H1 (cell line): ENCODE data around the gene CXCL16. TPM values are rescaled to one million over a fixed set of nuclear protein-coding genes. Genes with fewer than 3 reads are reported as not detected.

Experiments used
- CTCF ChIA-PET: fragments of 300-600 bp; sonication (Branson Sonifier 250); formaldehyde crosslinking; loops from one replicate; lab custom pipeline; 2021; ENCODE audit not compliant: partially characterized antibody; lab: Charles Lee
- POLR2A ChIA-PET: fragments of 300-600 bp; sonication (Branson Sonifier 250); formaldehyde crosslinking; loops from one replicate; lab custom pipeline; 2021; ENCODE audit warnings: inconsistent platforms; ENCODE audit not compliant: partially characterized antibody; lab: Charles Lee
- DNase-seq, 2 experiments: peaks; one replicate each; pipeline versions ENCODE4 v3.0.0 to v3.0.0-alpha.2; 2010 to 2022; ENCODE audit warnings: low spot score in 2 of 2, low read depth in 1 of 2, mixed read lengths in 1 of 2
- FAIRE-seq: peaks from 2 replicates; lab custom pipeline; 2011; peaks lifted over from hg19 to GRCh38; lab: Jason Lieb, UNC
- H2AFZ ChIP-seq: 2 replicates; pipeline ENCODE4 v1.8.1; 2012; ENCODE audit warnings: low read length, inconsistent platforms
- H2AK5ac ChIP-seq: 2 replicates; pipeline ENCODE4 v1.6.1; 2013; ENCODE audit warnings: low read depth, low read length
- H2BK120ac ChIP-seq: replicated peaks from 2 replicates; pipeline ENCODE3; 2013; ENCODE audit warnings: low read depth, low read length, inconsistent platforms
- H2BK12ac ChIP-seq: 2 replicates; pipeline ENCODE4 v1.6.1; 2013; ENCODE audit warnings: low read depth, low read length
- H2BK15ac ChIP-seq: 2 replicates; pipeline ENCODE4 v1.6.1; 2013; ENCODE audit warnings: low read length
- H2BK20ac ChIP-seq: 2 replicates; pipeline ENCODE4 v1.6.1; 2013; ENCODE audit warnings: low read length
- H2BK5ac ChIP-seq: 2 replicates; pipeline ENCODE4 v1.6.1; 2013; ENCODE audit warnings: low read depth, low read length
- H3K14ac ChIP-seq: 2 replicates; pipeline ENCODE4 v1.6.1; 2013; ENCODE audit warnings: inconsistent platforms; ENCODE audit not compliant: insufficient read length
- H3K18ac ChIP-seq: 2 replicates; pipeline ENCODE4 v1.6.1; 2013; ENCODE audit warnings: low read length; ENCODE audit errors: extremely low read depth
- H3K23ac ChIP-seq: 2 replicates; pipeline ENCODE4 v1.6.1; 2013; ENCODE audit warnings: inconsistent platforms; ENCODE audit not compliant: insufficient read length
- H3K23me2 ChIP-seq: 2 replicates; pipeline ENCODE4 v1.6.1; 2013; ENCODE audit warnings: low read depth, low read length
- H3K27ac ChIP-seq: 2 replicates; pipeline ENCODE4 v1.6.1; 2011; ENCODE audit warnings: low read depth, low read length, inconsistent platforms
- H3K27me3 ChIP-seq, 4 experiments: replicated peaks in 1 of 4; 1 replicate in 1 of 4; 2 replicates in 3 of 4; pipeline versions ENCODE4 v1.6.1 to v1.8.1; 2011 to 2013; ENCODE audit warnings: low read length in 3 of 4, mild to moderate bottlenecking in 3 of 4, inconsistent platforms in 2 of 4, mixed read lengths in 2 of 4, moderate library complexity in 1 of 4; ENCODE audit not compliant: control insufficient read depth in 3 of 4, insufficient read depth in 3 of 4; ENCODE audit errors: extremely low read depth in 1 of 4
- H3K36me3 ChIP-seq, 4 experiments: 2 replicates each; pipeline versions ENCODE4 v1.6.1 to v1.8.1; 2011 to 2013; ENCODE audit warnings: mild to moderate bottlenecking in 4 of 4, low read length in 3 of 4, moderate library complexity in 2 of 4, control low read depth in 1 of 4, inconsistent platforms in 1 of 4; ENCODE audit not compliant: insufficient read depth in 4 of 4, control insufficient read depth in 2 of 4
- H3K4ac ChIP-seq: replicated peaks from 2 replicates; pipeline ENCODE3; 2013; ENCODE audit warnings: low read length, low read depth, mixed read lengths, inconsistent platforms; ENCODE audit not compliant: insufficient read length
- H3K4me1 ChIP-seq, 4 experiments: replicated peaks in 1 of 4; 1 replicate in 1 of 4; 2 replicates in 3 of 4; pipeline versions ENCODE4 v1.6.1 to v1.8.1; 2011 to 2013; ENCODE audit warnings: low read length in 3 of 4, inconsistent platforms in 2 of 4, mixed read lengths in 1 of 4; ENCODE audit not compliant: insufficient read depth in 4 of 4, control insufficient read depth in 3 of 4
- H3K4me2 ChIP-seq, 2 experiments: 2 replicates each; pipeline versions ENCODE4 v1.6.1 to v1.8.1; 2011 to 2013; ENCODE audit warnings: low read depth in 2 of 2, low read length in 2 of 2, control low read depth in 1 of 2, inconsistent platforms in 1 of 2, mild to moderate bottlenecking in 1 of 2; ENCODE audit not compliant: insufficient read depth in 1 of 2
- H3K4me3 ChIP-seq, 4 experiments: fragments of 200-600, 300-600 bp in 1 of 4; sonication (generic), shearing (Covaris generic), sonication (Bioruptor Twin) in 1 of 4; 2 replicates each; pipeline versions ENCODE4 v1.5.1 to v1.8.1; 2011 to 2016; ENCODE audit warnings: low read length in 4 of 4, low read depth in 3 of 4, control low read depth in 2 of 4, inconsistent platforms in 2 of 4, mild to moderate bottlenecking in 2 of 4, mixed read lengths in 1 of 4, moderate library complexity in 1 of 4; ENCODE audit not compliant: insufficient read depth in 2 of 4; ENCODE audit errors: extremely low read depth in 1 of 4
- H3K56ac ChIP-seq: replicated peaks from 2 replicates; pipeline ENCODE3; 2013; ENCODE audit warnings: low read depth, mild to moderate bottlenecking, mixed read lengths, low read length, inconsistent platforms; ENCODE audit not compliant: insufficient read length
- H3K79me1 ChIP-seq: 2 replicates; pipeline ENCODE4 v1.6.1; 2013; ENCODE audit warnings: low read depth, low read length, control low read depth
- H3K79me2 ChIP-seq, 2 experiments: 2 replicates each; pipeline versions ENCODE4 v1.6.1 to v1.8.1; 2012 to 2013; ENCODE audit warnings: low read length in 2 of 2, mild to moderate bottlenecking in 2 of 2, inconsistent platforms in 1 of 2; ENCODE audit not compliant: insufficient read depth in 2 of 2, control insufficient read depth in 1 of 2
- H3K9ac ChIP-seq, 4 experiments: replicated peaks in 1 of 4; 1 replicate in 1 of 4; 2 replicates in 3 of 4; pipeline versions ENCODE4 v1.6.1 to v1.8.1; 2011 to 2013; ENCODE audit warnings: low read depth in 3 of 4, low read length in 3 of 4, control low read depth in 2 of 4, mild to moderate bottlenecking in 2 of 4, moderate library complexity in 2 of 4, inconsistent platforms in 1 of 4; ENCODE audit errors: extremely low read depth in 1 of 4
- H3K9me3 ChIP-seq, 2 experiments: 2 replicates each; pipeline versions ENCODE4 v1.6.1 to v1.8.1; 2012 to 2013; ENCODE audit warnings: mild to moderate bottlenecking in 2 of 2, moderate library complexity in 2 of 2, control low read depth in 1 of 2, inconsistent platforms in 1 of 2, low read depth in 1 of 2, low read length in 1 of 2, mixed read lengths in 1 of 2; ENCODE audit not compliant: insufficient read depth in 2 of 2
- H4K20me1 ChIP-seq, 2 experiments: replicated peaks in 1 of 2; 2 replicates each; pipeline versions ENCODE3 to v1.8.1; 2011 to 2013; ENCODE audit warnings: inconsistent platforms in 2 of 2, low read length in 2 of 2, mild to moderate bottlenecking in 1 of 2; ENCODE audit not compliant: insufficient read depth in 2 of 2, control insufficient read depth in 1 of 2
- H4K5ac ChIP-seq: 2 replicates; pipeline ENCODE4 v1.6.1; 2013; ENCODE audit warnings: low read length, low read depth, mixed read lengths, inconsistent platforms; ENCODE audit not compliant: insufficient read length
- H4K8ac ChIP-seq: 2 replicates; pipeline ENCODE4 v1.8.0; 2013; ENCODE audit warnings: mild to moderate bottlenecking, moderate library complexity, low read length, inconsistent platforms; ENCODE audit not compliant: insufficient read depth; ENCODE audit errors: extremely low read depth
- H4K91ac ChIP-seq: replicated peaks from 2 replicates; pipeline ENCODE3; 2013; ENCODE audit warnings: low read length, mixed read lengths, inconsistent platforms; ENCODE audit not compliant: insufficient read length
- BCL11A ChIP-seq, 2 experiments: IDR thresholded peaks; one replicate each; pipeline ENCODE4 v1.6.1; 2011; ENCODE audit warnings: low read depth in 2 of 2, low read length in 2 of 2, mild to moderate bottlenecking in 2 of 2
- EP300 ChIP-seq, 2 experiments: IDR thresholded peaks; 1 replicate in 1 of 2; 2 replicates in 1 of 2; pipeline ENCODE4 v1.6.1; 2011 to 2012; ENCODE audit warnings: low read depth in 2 of 2, low read length in 2 of 2, mild to moderate bottlenecking in 2 of 2, borderline replicate concordance in 1 of 2, inconsistent platforms in 1 of 2, moderate library complexity in 1 of 2
- HDAC6 ChIP-seq: IDR thresholded peaks from one replicate; pipeline ENCODE4 v1.7.1; 2012; ENCODE audit warnings: low read depth, mild to moderate bottlenecking, inconsistent platforms, low read length, moderate library complexity
- NRF1 ChIP-seq: IDR thresholded peaks from 2 replicates; pipeline ENCODE4 v1.6.1; 2011; ENCODE audit warnings: mild to moderate bottlenecking, low read depth, low read length, improper control_type of control experiment
- RBBP5 ChIP-seq: IDR thresholded peaks from 2 replicates; pipeline ENCODE4 v1.7.1; 2012; ENCODE audit warnings: low read depth, mild to moderate bottlenecking, inconsistent platforms, low read length, moderate library complexity, borderline replicate concordance
- RNF2 ChIP-seq: fragments of 200-900, 300-1000 bp; sonication (generic); IDR thresholded peaks from 2 replicates; pipeline ENCODE4 v1.7.1; 2016; ENCODE audit warnings: borderline replicate concordance, low read depth, mild to moderate bottlenecking, antibody characterized with exemption, low read length; ENCODE audit not compliant: poor library complexity, severe bottlenecking; ENCODE audit errors: missing control alignments
- RXRA ChIP-seq: IDR thresholded peaks from 2 replicates; pipeline ENCODE4 v1.6.1; 2011; ENCODE audit warnings: low read depth, mild to moderate bottlenecking, low read length, moderate library complexity; ENCODE audit not compliant: insufficient read depth
- SAP30 ChIP-seq: fragments of 300-600 bp; sonication (generic); IDR thresholded peaks from 2 replicates; pipeline ENCODE4 v1.7.1; 2012; ENCODE audit warnings: low read length, moderate library complexity, mild to moderate bottlenecking, inconsistent platforms; ENCODE audit not compliant: insufficient read depth, insufficient replicate concordance
- SIN3A ChIP-seq, 2 experiments: IDR thresholded peaks in 1 of 2; conservative IDR thresholded peaks in 1 of 2; 2 replicates each; pipeline ENCODE4 v1.6.1; 2011 to 2012; ENCODE audit warnings: low read length in 2 of 2, improper control_type of control experiment in 1 of 2, low read depth in 1 of 2, mild to moderate bottlenecking in 1 of 2
- SP2 ChIP-seq: IDR thresholded peaks from 2 replicates; pipeline ENCODE4 v1.6.1; 2012; ENCODE audit warnings: mild to moderate bottlenecking, low read length, inconsistent platforms
- WGBS, 2 experiments: shearing (Covaris generic) in 1 of 2; methylation state at CpG; one replicate each; pipeline versions ENCODE4 v1.1.6 to v1.1.7; 2013 to 2015; ENCODE audit warnings: low lambda C conversion rate in 2 of 2, mixed read lengths in 2 of 2, inconsistent platforms in 1 of 2, low coverage in 1 of 2, missing lambda C conversion rate in 1 of 2; ENCODE audit not compliant: insufficient replicate concordance in 2 of 2, insufficient coverage in 1 of 2, insufficient read length in 1 of 2; ENCODE audit errors: extremely low coverage in 1 of 2, missing lambda C conversion rate in 1 of 2; 5-methylcytosine and 5-hydroxymethylcytosine counted together
- polyA plus RNA-seq, 7 experiments: library from polyadenylated mRNA; depleted of rRNA in 3 of 7; stranded (reverse) in 5 of 7; unstranded in 2 of 7; fragments of >200 nt in 5 of 7; fragments of 200-250 nt in 2 of 7; gene quantifications; 1 replicate in 5 of 7; 2 replicates in 1 of 7; 4 replicates in 1 of 7; pipeline versions ENCODE4 v1.2.1 to v1.2.3, GENCODE V29; 2011 to 2013; ENCODE audit warnings: missing spikeins in 2 of 7, mixed read lengths in 2 of 7
- total RNA-seq: library from RNA; stranded (reverse); fragmentation: NEBNext Ultra II Directional; extraction: Animal tissue kit (Norgen Biotek cat#: 25700); gene quantifications from 2 replicates; pipeline ENCODE4 v1.2.1, GENCODE V29; 2021
- TF ChIP-seq, protein P1 (sequence below): IDR thresholded peaks from 2 replicates; pipeline ENCODE4 v1.6.1; 2012; ENCODE audit warnings: low read length, inconsistent platforms

The CXCL16 gene
- total and polyA plus RNA-seq, 2 of the 8 experiments (the other 6 are each of a cell fraction or from before 2014, with no cell fraction given), result 3.5 to 4.8 TPM

DNA sequence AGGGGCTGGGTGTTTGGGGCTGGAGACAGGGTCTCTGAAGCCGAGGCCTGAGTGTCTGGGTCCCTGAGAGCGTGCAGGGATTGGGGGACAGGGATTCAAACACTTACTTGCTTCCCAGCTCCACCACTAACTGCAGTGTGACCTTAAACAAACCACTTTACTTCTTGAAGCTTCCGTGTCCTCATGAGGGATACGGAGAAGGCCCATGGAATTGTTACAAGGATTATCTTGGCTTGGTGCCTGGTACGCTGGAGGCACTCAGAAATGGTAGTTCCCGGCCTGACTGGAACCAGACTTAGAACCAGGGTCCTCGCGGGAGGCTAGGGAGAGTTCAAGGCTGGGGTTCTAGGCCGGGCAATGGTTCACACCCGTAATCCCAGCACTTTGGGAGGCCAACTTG lies 2.9 kb upstream of the CXCL16 start:
- H3K79me1 ChIP-seq, result no peaks in the 10 kb centered on the region
- CTCF ChIA-PET, result interaction anchor here (0.8 to 1.8 kb wide), 8 partner anchors 10 to 148 kb away, joined by 3 to 5 read pairs (median 3); no protein-coding TSS in a partner anchor
- TF ChIP-seq SAP30, result no peak
- no peak for TF ChIP-seq BCL11A (IDR thresholded peaks at IDR 0.05; ENCODE audit: low read depth in 2 of 2, low read length in 2 of 2)
- TF ChIP-seq, protein P1, sequence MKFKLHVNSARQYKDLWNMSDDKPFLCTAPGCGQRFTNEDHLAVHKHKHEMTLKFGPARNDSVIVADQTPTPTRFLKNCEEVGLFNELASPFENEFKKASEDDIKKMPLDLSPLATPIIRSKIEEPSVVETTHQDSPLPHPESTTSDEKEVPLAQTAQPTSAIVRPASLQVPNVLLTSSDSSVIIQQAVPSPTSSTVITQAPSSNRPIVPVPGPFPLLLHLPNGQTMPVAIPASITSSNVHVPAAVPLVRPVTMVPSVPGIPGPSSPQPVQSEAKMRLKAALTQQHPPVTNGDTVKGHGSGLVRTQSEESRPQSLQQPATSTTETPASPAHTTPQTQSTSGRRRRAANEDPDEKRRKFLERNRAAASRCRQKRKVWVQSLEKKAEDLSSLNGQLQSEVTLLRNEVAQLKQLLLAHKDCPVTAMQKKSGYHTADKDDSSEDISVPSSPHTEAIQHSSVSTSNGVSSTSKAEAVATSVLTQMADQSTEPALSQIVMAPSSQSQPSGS, result no peak
- no peak for TF ChIP-seq HDAC6
- TF ChIP-seq NRF1, result no peak
- TF ChIP-seq EP300 (IDR thresholded peaks at IDR 0.05; ENCODE audit: borderline replicate concordance in 1 of 2, low read depth in 2 of 2, low read length in 2 of 2), result no peak
- no peak for TF ChIP-seq SIN3A (conservative IDR thresholded peaks at IDR 0.05 in 1 of 2, IDR thresholded peaks at IDR 0.05 in 1 of 2; ENCODE audit: low read depth in 1 of 2, low read length in 2 of 2)
- TF ChIP-seq RNF2, result no peak
- no peak for TF ChIP-seq SP2
- TF ChIP-seq RBBP5, result no peak
- no peak for TF ChIP-seq RXRA

More for the DNA sequence above, 2.9 kb upstream of the CXCL16 start:
- H3K56ac ChIP-seq, result no peak overlapping the region
- H2BK20ac ChIP-seq, result no peak overlapping the region
- POLR2A ChIA-PET, result no interaction called here
- H2BK5ac ChIP-seq, result no peak overlapping the region
- H2BK120ac ChIP-seq, result no peak overlapping the region
- H2BK15ac ChIP-seq, result no peak overlapping the region
- no peak overlapping the region for H4K5ac ChIP-seq
- H3K9me3 ChIP-seq, result no peaks in the 10 kb centered on the region; a peak in 1 of 4 replicates
- no peaks in the 10 kb centered on the region for H4K20me1 ChIP-seq
- FAIRE-seq (no peak), DNase-seq (no peak)
- no peak overlapping the region for H2AFZ ChIP-seq
- no peak overlapping the region for H4K8ac ChIP-seq
- no peak overlapping the region for H3K23ac ChIP-seq
- H3K4me1 ChIP-seq, result peaks cover 0 to 12% (median 7%) of the 10 kb centered on the region in 4 experiments; a peak in 5 of 7 replicates
- H3K18ac ChIP-seq, result no peak overlapping the region
- H3K9ac ChIP-seq, result no peak overlapping the region
- H4K91ac ChIP-seq, result no peak overlapping the region
- no peak overlapping the region for H3K4ac ChIP-seq
- H2BK12ac ChIP-seq, result no peak overlapping the region
- no peak overlapping the region for H2AK5ac ChIP-seq
- H3K27ac ChIP-seq, result no peak overlapping the region
- no peaks in the 10 kb centered on the region for H3K79me2 ChIP-seq
- H3K14ac ChIP-seq, result no peak overlapping the region
- H3K4me3 ChIP-seq, result no peak overlapping the region
- peaks cover 29 to 58% (median 46%) of the 10 kb centered on the region in 4 experiments for H3K27me3 ChIP-seq
- H3K36me3 ChIP-seq, result no peaks in the 10 kb centered on the region; a peak in 1 of 8 replicates
- H3K4me2 ChIP-seq, result no peak overlapping the region
- 91% methylated on average over 10 of the region's 10 CpGs; no CpG with 5 or more reads in 1 of the 2 experiments for WGBS, 2 experiments
- H3K23me2 ChIP-seq, result peaks cover 21% of the 10 kb centered on the region; the same call in 1 of the 2 replicates
